SU-DHL-6 (cell line): ENCODE results near the gene ANKRD33B.

Source experiments
- H2AFZ ChIP-seq: fragments of 200-600 bp; sonication (generic); 2 replicates; pipeline ENCODE4 v1.6.1; 2014; ENCODE audit warnings: low read depth, mild to moderate bottlenecking, moderate library complexity, mixed read lengths, antibody characterized with exemption, low read length; ENCODE audit not compliant: severe bottlenecking
- H3F3A ChIP-seq: fragments of 200-600 bp; shearing (Covaris generic); 2 replicates; pipeline ENCODE4 v1.6.0; 2016; ENCODE audit warnings: antibody characterized with exemption, mild to moderate bottlenecking; ENCODE audit not compliant: insufficient read depth
- H3K27ac ChIP-seq: fragments of 200-600 bp; sonication (generic); 2 replicates; pipeline ENCODE4 v1.5.1; 2016; ENCODE audit warnings: low read depth, mild to moderate bottlenecking, low read length, moderate library complexity, mixed read lengths
- H3K27me3 ChIP-seq: fragments of 200-600 bp; sonication (generic), shearing (Covaris generic); 2 replicates; pipeline ENCODE4 v1.6.0; 2014; ENCODE audit warnings: mild to moderate bottlenecking, low read length
- H3K36me3 ChIP-seq: fragments of 200-600 bp; sonication (generic); 2 replicates; pipeline ENCODE4 v1.6.1; 2014; ENCODE audit warnings: mild to moderate bottlenecking, low read length, mixed read lengths
- H3K4me2 ChIP-seq: fragments of 300-600, 200-600 bp; shearing (Covaris generic), sonication (generic); 2 replicates; pipeline ENCODE4 v1.6.0; 2014; ENCODE audit warnings: low read length, low read depth, mild to moderate bottlenecking; ENCODE audit not compliant: poor library complexity, severe bottlenecking
- H3K4me3 ChIP-seq: fragments of 200-600 bp; sonication (generic); 2 replicates; pipeline ENCODE4 v1.5.1; 2014; ENCODE audit warnings: antibody characterized with exemption, low read length, mild to moderate bottlenecking, mixed read lengths; ENCODE audit not compliant: insufficient read depth, poor library complexity, severe bottlenecking
- H3K79me2 ChIP-seq: fragments of 200-600 bp; sonication (generic); 2 replicates; pipeline ENCODE4 v1.6.1; 2014; ENCODE audit warnings: mild to moderate bottlenecking, low read length, moderate library complexity; ENCODE audit not compliant: insufficient read depth
- H3K9ac ChIP-seq: fragments of 200-600 bp; sonication (generic); 2 replicates; pipeline ENCODE4 v1.7.0; 2014; ENCODE audit warnings: mild to moderate bottlenecking, low read length
- H3K9me2 ChIP-seq: fragments of 200-600 bp; sonication (generic); replicated peaks from 2 replicates; pipeline ENCODE4 v1.6.1; 2014; ENCODE audit warnings: low read length; ENCODE audit not compliant: insufficient read depth
- H3K9me3 ChIP-seq: fragments of 200-600 bp; sonication (generic); 2 replicates; pipeline ENCODE4 v1.6.1; 2014; ENCODE audit warnings: low read length, mixed read lengths; ENCODE audit not compliant: insufficient read depth
- H4K20me1 ChIP-seq: fragments of 200-600 bp; sonication (generic); 2 replicates; pipeline ENCODE4 v1.6.1; 2014; ENCODE audit warnings: low read depth, mild to moderate bottlenecking, antibody characterized with exemption, low read length, moderate library complexity, mixed read lengths
- CTCF ChIP-seq: fragments of 200-600 bp; sonication (generic); IDR thresholded peaks from one replicate; pipeline ENCODE4 v1.5.1; 2017; ENCODE audit warnings: antibody characterized with exemption, mild to moderate bottlenecking, low read length, moderate library complexity; ENCODE audit not compliant: insufficient read depth, poor library complexity, severe bottlenecking
- EZH2phosphoT487 ChIP-seq: fragments of 200-600 bp; sonication (generic), shearing (Covaris generic); conservative IDR thresholded peaks from 2 replicates; pipeline ENCODE4 v1.6.1; 2018; ENCODE audit warnings: mild to moderate bottlenecking, antibody characterized with exemption, low read length, moderate library complexity, mixed read lengths

Gene ANKRD33B

GRCh38 chr5:10594591-10595210 is 30.8 kb downstream of the ANKRD33B start:
- Histone ChIP-seq H3K4me2 (no peak overlapping the region), H3K27me3 (no peaks in the 10 kb centered on the region), H3K9me2 (no peaks in the 10 kb centered on the region), H3K79me2 (peaks cover 87% of the 10 kb centered on the region), H3K4me3 (no peak overlapping the region), H3F3A (peaks cover 24% of the 10 kb centered on the region), H3K27ac (no peak overlapping the region), H3K36me3 (peaks cover 5% of the 10 kb centered on the region; the same call in 1 of the 2 replicates), H3K9me3 (no peaks in the 10 kb centered on the region), H4K20me1 (no peaks in the 10 kb centered on the region), H3K9ac (no peak overlapping the region), H2AFZ (no peak overlapping the region)
- TF ChIP-seq EZH2phosphoT487 = no peak
- TF ChIP-seq CTCF = no peak

GRCh38 chr5:10595293-10595671 is 31.4 kb downstream of the ANKRD33B start:
- H4K20me1 ChIP-seq = no peaks in the 10 kb centered on the region
- no peak overlapping the region for H3K27ac ChIP-seq
- peaks cover 5% of the 10 kb centered on the region; the same call in 1 of the 2 replicates for H3K36me3 ChIP-seq
- H3F3A ChIP-seq = peaks cover 30% of the 10 kb centered on the region
- TF ChIP-seq EZH2phosphoT487 (no peak), CTCF (no peak)
- peaks cover 87% of the 10 kb centered on the region for H3K79me2 ChIP-seq
- no peaks in the 10 kb centered on the region for H3K9me2 ChIP-seq
- no peak overlapping the region for H3K9ac ChIP-seq
- no peaks in the 10 kb centered on the region for H3K27me3 ChIP-seq
- H3K4me3 ChIP-seq = no peak overlapping the region
- H2AFZ ChIP-seq = no peak overlapping the region
- no peak overlapping the region for H3K4me2 ChIP-seq
- H3K9me3 ChIP-seq = no peaks in the 10 kb centered on the region

- no peak for TF ChIP-seq CTCF
- no peak for TF ChIP-seq EZH2phosphoT487
- no peaks in the 10 kb centered on the region for H4K20me1 ChIP-seq
- H3K9me2 ChIP-seq = no peaks in the 10 kb centered on the region
- no peak overlapping the region for H2AFZ ChIP-seq
- no peak overlapping the region for H3K9ac ChIP-seq
- H3K4me2 ChIP-seq = no peak overlapping the region
- no peak overlapping the region for H3K4me3 ChIP-seq
- no peaks in the 10 kb centered on the region for H3K9me3 ChIP-seq
- H3K36me3 ChIP-seq = peaks cover 8% of the 10 kb centered on the region; the same call in 1 of the 2 replicates
- H3K27me3 ChIP-seq = no peaks in the 10 kb centered on the region
- H3K79me2 ChIP-seq = peaks cover 87% of the 10 kb centered on the region
- H3F3A ChIP-seq = peaks cover 35% of the 10 kb centered on the region
- no peak overlapping the region for H3K27ac ChIP-seq
These were observed 31.9 kb downstream of the ANKRD33B start for GRCh38 chr5:10595672-10596309.
